Activated CD8-positive, alpha-beta memory T cell treated with anti-CD3 and anti-CD28 coated beads for 36 hours (primary cell): Measurements from ENCODE around the gene TRMT61A. TPM values are rescaled to one million over a fixed set of nuclear protein-coding genes. Genes with fewer than 3 reads are reported as not detected.

ENCODE experiments used
- CTCF ChIA-PET: fragments of 350-600 bp; sonication (Branson Sonifier 250); formaldehyde crosslinking; loops from one replicate; lab custom pipeline; 2021; ENCODE audit warnings: antibody characterized with exemption; lab: Charles Lee
- POLR2A ChIA-PET: fragments of 350-600 bp; sonication (Branson Sonifier 250); formaldehyde crosslinking; loops from one replicate; lab custom pipeline; 2021; ENCODE audit warnings: antibody characterized with exemption; lab: Charles Lee
- total RNA-seq, 2 experiments: library from RNA; stranded (reverse); gene quantifications; one replicate each; pipeline ENCODE4 v1.2.3, GENCODE V29; 2021

TRMT61A gene
- total RNA-seq, 2 experiments from 2014 or later, result 23.2 TPM

DNA sequence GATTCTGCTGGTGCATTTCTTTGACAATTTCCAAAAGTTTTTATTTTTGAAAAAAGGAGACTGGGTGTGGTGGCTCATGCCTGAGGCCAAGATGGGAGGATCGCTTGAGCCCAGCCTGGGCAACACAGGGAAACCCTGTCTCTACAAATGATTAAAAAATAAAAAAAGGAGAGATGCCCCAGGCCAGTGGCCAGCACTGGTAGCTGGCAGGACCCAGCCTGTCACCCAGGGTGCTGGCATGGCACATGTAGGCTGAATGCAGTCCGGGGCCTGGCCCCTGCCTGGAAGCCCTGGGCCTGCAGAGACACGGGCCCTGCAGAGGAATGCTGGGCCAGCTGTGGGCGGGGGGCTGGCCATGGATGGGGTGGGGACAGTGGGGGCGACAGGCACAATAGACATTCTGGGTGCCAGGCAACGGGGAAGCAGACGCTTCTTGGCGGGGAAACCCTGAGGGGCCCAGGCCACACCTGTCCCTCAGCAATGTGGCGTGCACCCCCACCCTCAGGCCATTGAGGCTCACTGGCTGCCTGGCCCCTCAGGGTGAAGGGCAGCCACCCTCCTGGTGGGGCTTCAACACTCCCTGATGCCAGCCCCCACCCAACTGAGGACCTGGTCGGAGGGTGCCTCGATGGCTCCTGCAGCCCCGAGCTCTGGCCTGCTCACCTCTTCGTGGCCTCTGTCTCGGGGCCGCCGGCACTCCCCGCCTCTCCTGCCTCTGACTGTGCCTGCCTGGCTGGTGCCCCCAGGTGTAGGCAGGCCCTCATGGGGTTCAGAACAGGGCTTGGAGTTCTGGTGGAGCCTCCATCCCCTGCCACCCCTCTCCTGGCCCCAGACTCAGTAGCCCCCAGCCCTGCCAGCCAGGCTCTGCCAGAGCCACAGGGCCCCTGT, 12.1 kb downstream of the TRMT61A start:
- CTCF ChIA-PET, result interaction anchor here (1.3 to 2.7 kb wide), 2 partner anchors 22 kb away, joined by 3 to 9 read pairs; no protein-coding TSS in a partner anchor

DNA sequence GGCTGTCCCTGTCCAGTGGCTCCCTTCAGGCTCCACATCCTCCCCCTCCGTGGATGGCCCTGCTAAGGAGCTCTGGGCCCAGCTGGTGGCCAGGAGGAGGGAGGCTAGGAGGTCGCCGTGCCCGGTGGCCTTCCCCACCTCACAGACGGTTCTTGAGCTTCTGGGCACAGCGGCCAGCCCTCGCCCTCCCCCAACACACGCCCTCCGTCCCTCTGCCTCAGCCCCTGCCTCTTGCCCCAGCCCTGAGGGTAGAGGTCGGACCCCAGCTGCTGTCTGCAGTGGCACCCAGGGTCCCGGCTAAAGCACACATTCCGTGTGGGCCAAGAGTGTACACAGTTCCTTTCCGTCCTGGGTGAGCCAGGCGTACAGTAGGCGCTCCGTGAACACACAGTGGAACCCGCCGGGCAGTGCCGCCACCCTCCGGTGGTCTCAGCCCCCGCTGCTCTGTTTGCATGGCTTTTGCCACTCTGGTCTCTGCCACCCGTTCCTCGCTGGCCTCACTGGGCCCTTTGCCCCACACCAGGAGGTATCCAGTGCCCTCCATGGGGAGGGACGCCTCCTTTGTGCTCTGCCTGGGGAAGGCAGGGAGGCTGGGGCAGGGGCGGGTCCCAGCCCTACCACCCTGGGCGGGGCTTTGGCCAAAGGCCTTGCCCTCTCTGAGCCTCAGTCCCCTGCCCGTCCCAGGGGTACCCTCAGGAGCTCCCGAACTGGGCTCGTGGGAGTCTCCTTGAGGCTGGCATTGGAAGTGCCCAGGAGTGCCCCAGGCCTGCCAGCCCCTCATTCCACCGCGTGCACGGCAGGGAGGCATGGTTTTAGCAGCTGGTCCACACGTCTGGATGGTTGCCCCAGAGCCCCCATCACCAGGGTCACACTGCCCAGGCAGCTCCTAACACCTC, 13.0 kb downstream of the TRMT61A start:
- ChIA-PET CTCF (interaction anchor here (1.3 to 2.1 kb wide), 2 partner anchors 20 to 23 kb away, joined by 3 to 4 read pairs; no protein-coding TSS in a partner anchor), POLR2A (no interaction called here)

More for the DNA sequence above, 12.1 kb downstream of the TRMT61A start:
- POLR2A ChIA-PET, result no interaction called here

DNA sequence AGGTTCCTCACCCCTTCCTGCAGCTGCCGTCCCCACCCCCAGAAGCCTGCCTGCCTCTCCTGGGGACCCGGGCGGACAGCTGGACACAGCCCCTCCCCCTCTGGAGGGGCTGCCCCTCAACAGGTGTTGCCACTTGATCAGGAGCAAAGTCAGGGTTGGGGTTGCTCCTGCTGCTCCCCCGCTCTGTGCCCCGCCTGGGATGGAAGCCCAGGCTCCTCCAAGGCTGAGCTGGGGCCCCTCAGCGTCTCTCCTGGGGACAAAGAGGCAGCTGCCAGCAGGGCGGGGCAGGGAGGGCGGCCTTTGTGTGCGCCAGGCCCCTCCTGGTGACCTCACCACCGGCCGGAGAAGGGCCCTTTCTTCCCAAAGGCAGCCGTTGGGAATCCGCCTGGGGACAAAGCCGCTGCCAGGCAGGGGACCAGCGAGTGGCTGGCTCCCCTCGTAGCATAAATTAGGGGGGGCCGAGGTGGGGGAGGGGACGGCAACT, 13.7 kb downstream of the TRMT61A start:
- ChIA-PET POLR2A (no interaction called here), CTCF (interaction anchor here (2.1 kb wide), 1 partner anchor 21 kb away, joined by 4 read pairs; no protein-coding TSS in a partner anchor)

DNA sequence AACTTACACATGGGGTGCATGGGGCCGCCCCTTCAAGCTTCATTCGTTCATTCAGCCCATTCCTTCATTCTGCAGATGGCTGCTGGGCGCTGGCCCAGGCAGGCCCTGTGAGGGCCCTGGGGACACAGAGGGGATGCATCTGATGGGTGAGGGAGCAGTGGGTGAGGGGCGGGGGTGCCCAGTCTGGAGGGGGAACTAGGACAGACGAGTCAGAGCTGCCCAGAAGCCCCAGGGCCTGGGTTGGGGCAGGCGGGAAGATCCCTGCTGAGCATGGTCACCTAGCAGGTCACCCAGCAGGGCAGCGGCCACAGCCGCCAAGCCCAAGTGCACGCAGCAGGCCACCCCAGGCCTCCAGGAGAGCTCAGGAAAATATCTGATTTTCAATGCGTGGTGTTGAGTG, 14.1 kb downstream of the TRMT61A start:
- POLR2A ChIA-PET, result no interaction called here
- CTCF ChIA-PET, result interaction anchor here (1.4 to 2.1 kb wide), 2 partner anchors 22 to 25 kb away, joined by 4 read pairs; no protein-coding TSS in a partner anchor

DNA sequence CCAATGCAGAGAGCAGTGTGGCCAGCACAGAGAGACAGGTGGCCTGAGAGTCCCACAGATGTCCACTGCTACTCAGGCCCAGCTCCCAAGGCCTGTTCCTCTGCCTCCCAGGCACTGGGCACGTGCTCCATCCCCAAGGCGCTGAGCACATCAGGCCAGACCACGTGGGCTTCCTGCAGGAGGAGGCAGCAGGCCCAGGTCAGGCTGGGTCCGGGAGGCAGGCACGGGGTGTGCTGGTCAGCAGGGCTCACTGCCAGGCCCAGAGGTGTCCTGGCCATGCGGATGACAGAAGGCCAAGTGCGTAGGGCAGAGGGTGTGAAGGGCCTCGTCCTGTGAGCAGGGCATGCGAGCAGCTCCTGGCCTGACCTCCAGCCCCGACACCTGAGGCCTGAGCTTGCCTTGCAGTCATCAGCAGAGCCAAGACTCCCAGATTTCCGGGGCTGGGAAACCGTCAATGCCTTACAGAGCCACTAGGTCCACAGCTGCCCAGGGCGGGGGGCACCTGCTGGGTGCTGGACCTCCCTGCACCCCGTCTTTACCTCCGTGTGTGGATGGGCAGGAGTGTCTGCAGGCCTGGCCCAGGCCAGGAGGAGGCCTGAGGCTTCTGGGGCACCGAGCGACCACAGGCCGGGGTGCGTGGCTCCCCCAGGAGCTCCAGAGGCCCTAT, 14.9 kb downstream of the TRMT61A start:
- POLR2A ChIA-PET, result no interaction called here

DNA sequence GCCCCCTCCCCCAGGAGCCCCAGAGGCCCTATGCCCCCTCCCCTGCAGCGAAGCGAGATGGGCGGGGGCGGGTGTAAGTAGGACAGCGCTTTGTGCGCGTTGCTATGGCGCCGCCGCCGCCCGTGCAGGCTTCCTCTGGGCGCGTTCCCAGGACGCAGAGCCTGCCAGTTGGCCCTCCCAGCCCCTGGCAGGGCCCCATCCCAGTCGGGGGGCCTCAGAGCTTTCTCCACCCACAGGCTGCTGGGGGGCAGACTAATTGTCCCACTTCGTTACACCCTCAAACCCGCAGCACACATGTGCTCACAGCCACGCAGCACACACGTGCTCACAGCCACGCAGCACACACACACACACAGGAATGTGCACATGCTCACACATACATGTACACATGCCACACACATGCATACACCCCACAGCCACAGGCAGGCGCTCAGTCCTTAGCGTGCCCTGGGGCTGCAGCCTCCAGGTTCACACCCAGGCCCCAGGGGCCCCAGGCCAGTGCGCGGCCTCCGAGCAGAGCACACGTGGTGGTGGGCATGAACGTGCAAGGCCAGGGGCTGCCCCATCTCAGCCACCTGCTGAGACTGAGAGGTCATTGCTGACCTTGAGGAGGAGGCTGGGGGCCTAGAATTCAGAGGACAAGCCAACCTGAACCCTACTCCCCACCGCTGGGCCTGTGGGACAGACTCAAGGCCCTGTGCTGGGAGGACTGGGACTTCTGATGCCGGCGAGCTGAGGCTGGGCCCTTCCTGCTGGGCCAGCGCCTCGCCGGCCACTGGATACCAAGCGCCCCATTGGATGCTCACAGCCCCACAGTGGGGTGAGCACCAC, 15.6 kb downstream of the TRMT61A start:
- POLR2A ChIA-PET, result no interaction called here
- CTCF ChIA-PET, result interaction anchor here (1.1 to 3.8 kb wide), 3 partner anchors 12 to 27 kb away, joined by 3 to 31 read pairs (median 4); no protein-coding TSS in a partner anchor

More for the DNA sequence above, 14.9 kb downstream of the TRMT61A start:
- CTCF ChIA-PET, result interaction anchor here (1.4 to 2.1 kb wide), 2 partner anchors 22 to 25 kb away, joined by 4 read pairs; no protein-coding TSS in a partner anchor

DNA sequence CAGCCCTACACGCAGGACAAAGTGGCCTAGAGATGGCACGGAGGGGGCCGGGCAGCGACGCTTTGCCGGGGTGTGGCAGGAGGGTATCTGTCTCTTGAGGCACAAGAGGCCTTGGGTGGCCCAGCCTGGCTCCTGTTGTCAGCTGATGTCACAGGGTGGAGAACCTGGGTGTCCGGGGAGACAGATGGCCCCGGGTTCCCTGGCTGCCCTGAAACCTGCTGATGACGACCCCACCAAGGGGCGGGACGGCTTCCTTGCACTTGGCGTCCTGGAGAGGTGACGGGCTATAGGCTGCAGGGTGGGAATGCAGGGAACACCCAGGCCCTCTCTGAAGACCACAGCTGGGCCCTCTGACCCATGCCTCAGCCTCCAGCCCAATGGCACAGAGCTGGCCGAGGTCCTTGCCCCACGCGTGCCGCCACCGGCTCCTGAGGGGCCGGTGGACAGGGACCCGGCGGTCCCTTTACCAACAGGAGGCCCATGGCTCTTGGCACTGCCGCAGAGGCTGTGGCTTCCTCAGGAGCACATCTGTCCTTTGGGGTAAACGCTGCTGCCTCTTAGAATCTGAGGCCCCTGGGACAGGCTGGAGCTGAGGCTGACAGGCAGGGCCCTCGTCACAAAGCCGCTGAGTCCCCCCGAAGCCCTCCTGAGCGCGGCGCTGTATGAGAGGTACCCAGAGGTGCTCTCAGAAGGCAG, 16.4 kb downstream of the TRMT61A start:
- ChIA-PET POLR2A (no interaction called here), CTCF (interaction anchor here (1.1 to 3.8 kb wide), 6 partner anchors 13 to 45 kb away, joined by 3 to 31 read pairs (median 10); partner anchors contain the start of gene TRMT61A)

DNA sequence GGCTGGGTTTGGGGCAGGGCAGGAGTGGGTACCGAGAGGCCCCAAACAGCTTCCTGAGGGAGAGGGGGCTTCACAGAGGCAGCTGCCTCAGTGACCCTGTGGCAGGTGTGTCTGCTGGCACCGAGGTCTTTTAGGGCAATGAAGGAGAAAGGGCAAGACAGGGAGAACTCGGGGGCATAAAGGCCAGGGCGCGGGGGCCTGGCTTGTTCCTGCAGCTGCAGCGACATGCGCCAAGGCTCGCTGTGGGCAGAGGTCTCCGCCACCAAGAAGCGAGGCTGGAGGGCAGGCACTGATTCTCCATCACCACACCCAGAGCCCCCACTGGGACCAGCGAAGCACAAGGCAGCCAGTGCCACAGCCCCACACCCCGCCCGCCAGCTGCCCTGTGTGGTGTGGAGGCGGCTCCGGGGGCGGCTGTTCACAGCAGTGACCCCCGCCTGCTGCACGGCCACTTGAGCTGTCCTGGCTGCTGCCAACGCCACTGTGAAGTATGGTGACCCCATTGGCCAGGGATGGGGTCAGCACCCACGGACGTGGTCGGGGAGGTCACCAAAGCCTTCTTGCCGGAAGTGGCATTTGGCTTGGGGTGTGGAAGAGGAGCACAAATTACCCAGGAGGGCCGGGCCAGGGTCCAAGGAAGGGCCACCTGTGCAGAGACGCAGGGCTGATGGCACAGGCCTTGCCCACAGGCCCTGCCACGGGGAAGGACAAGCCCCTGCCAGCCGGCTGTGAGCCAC, 17.1 kb downstream of the TRMT61A start:
- POLR2A ChIA-PET, result no interaction called here
- CTCF ChIA-PET, result interaction anchor here (0.7 to 3.8 kb wide), 10 partner anchors 12 to 46 kb away, joined by 3 to 31 read pairs (median 6); partner anchors contain the start of gene TRMT61A

DNA sequence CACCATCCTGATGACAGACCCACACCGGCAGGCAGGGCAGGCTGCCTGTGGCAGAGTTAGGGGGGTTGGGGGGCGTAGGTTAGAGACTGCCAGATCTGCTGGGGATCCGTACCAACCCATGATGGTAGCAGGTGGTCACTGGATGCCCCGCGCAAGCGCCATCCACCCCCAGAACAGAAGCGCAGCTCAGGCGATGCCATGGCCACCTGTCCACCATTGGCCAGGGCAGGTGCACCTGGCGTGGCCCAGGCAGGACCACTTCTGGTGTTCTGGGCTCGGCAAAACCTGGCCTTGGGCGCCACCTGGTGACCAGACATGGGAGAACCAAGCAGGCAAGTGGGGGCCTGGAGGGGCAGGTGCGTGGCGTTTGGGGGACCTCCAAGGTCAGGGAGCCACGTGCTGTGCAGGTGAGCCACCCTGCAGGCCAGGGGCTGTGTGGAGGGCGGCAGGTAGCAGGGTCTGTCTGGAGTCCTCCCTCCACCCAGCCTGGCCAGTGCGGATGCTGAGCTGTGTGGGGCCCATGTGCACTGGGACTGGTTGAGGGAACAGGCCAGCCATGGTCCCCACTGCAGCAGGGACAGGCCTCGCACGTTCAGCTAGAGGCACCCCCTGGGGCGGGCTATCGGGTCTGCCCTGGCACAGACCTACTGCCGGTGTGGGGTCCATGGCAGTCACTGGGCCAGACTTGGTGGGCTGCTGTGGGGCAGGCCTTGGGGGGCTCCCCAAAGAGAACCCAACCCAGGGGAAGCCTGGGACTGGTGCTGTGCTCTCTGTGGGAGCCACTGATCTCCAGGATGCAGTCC, 17.9 kb downstream of the TRMT61A start:
- ChIA-PET POLR2A (no interaction called here), CTCF (interaction anchor here (0.7 to 3.8 kb wide), 14 partner anchors 9 to 139 kb away, joined by 3 to 31 read pairs (median 5); partner anchors contain the start of gene TRMT61A)

DNA sequence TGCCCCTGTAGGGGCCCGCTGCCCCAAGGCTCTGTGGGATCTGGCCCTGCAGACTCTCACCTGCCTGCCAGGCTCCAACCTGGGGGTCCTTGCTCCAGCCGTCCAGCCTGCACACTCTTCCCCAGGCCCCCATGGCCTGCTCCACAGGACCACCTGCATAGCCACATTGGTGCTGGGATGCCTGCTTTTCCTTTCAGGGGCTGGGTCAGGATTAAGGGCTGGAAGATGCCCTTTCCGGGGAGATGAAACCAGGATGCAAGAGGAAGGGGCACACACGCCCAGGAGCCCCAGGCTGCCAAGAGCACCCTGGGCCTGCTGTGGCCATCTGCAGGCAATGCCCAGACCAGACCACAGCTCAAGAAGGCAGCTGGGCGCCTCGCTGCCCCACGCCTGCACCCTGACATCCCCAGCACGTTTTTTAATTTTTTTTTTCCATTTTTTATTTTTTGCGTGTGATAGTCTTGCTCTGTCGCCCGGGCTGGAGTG, 18.5 kb downstream of the TRMT61A start:
- CTCF ChIA-PET, result interaction anchor here (0.7 to 3.8 kb wide), 12 partner anchors 10 to 138 kb away, joined by 3 to 31 read pairs (median 6); partner anchors contain the start of gene TRMT61A
- POLR2A ChIA-PET, result no interaction called here

DNA sequence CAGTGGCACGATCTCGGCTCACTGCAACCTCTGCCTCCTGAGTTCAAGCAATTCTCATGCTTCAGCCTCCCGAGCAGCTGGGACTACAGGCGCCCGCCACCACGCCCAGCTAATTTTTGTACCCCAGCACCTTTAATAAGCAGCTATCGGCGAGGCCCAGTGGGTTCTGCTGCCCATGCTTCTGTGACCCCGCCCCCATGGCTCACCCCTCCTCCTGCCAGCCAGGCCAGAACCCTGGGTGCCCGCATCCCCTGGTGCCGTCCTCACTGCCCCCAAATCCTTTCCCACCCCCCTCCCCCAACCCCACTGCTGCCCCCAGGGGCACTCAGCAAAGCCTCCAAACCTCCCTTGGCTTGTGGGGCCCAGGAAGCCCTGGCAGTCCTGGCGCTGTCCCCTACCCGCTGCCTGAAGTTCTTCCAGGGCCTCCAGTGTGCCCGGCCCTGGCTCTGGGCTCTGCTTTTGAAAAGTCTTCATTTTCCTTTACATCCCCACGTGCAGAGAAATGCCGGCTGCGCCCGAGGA, 19.0 kb downstream of the TRMT61A start:
- CTCF ChIA-PET, result interaction anchor here (2.3 to 3.8 kb wide), 4 partner anchors 10 to 48 kb away, joined by 8 to 31 read pairs (median 12); partner anchors contain the start of gene TRMT61A
- POLR2A ChIA-PET, result no interaction called here

DNA sequence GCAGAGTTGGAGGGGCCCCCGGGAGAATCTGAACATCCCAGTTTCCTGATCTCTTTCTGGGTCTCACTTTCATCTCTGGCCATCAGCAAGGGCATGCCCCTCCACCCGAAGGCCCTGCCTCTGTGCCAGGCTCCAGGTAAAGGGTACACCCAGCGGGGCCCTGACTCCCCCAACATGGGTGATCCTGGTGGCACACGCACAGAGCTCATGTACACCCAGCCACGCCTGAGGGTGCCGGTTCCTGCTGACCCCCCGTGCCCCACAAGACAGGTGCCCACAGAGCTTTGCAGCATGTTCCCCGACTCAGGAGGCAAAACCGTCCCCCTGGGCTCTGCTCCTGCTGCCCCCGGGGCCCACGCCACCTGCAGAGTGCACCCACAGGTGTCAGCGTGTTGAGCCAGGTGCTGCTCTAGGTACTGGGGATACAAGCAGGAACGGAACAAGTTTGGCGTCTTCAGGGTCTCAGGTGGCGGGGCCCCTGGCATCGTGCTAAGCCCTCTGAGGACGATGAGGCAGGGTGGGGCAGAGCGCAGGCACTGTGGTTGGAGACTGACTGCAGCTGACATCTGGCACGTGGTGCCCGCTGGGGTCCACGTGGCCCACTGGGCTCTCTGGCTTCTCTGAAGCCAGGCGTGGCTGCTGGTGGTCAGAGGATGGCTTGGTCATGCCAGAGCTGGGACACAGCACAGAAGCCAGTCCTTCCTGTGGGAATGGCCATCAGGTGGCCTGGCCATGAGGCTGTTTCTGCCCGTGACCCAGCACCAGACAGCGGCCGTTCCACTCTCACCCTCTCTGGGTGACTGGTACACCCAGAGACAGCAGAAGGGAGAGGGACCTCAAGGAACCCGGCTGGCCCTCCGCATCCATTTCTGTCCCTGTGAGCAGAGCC, 19.7 kb downstream of the TRMT61A start:
- ChIA-PET CTCF (interaction anchor here (3.1 to 3.8 kb wide), 2 partner anchors 21 to 31 kb away, joined by 12 to 31 read pairs; partner anchors contain the start of gene TRMT61A), POLR2A (no interaction called here)

DNA sequence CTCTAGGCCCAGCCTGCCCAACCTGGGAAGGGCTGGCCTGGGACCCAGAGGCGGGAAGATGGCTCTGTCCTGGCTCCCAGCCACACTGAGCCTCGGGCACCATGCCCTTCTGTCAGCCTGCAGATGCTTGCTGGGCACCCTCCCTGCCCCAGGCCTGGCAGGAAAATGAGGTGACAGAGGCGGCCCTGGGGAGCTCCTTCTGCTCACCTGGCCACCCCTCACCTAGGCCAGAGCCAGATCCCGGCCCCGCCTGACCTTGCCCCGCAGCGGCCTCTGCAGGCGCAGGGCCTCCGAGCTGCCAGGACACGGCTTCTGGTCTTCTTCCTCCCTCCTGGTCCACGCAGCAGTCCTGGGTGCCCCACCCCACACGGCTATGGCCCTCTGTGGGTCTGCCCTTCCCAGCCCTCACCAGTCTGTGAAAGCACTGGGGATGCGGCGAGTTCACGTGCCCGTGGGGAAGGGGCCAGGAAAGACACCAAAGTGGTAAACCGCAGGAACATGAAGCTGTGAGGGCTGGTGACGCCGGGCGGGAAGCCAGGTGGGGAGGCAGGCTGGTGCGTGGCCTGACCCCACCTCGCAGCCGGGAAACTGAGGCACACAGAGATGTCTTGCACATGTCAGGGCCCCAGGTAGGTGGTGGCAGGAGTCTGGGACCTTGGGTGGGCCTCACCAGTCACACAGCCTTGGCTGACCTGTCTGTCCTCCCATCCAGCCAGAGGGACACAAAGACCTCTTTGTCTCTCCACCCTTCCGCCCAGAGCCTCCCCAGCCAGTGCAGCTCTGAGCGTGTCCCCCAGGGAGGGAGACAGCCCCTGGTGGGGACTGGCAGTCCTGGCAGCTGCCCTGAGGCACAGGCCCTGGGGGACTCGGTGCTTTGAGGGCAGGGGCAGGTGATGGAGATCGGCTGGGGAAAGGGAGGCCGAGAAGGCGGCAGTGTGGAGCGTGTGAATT, 20.6 kb downstream of the TRMT61A start:
- ChIA-PET POLR2A (interaction anchor here (1.1 kb wide), 1 partner anchor 12 kb away, joined by 4 read pairs; no protein-coding TSS in a partner anchor), CTCF (interaction anchor here (1.6 kb wide), 1 partner anchor 20 kb away, joined by 5 read pairs; no protein-coding TSS in a partner anchor)
